ENCODE results near the gene ME1. TPM values are rescaled to one million over a fixed set of nuclear protein-coding genes. Genes with fewer than 3 reads are reported as not detected.
"Not testable (repeated sequence)": the region's sequence is repeated elsewhere in the genome, so short reads cannot be mapped to it uniquely, and the experiment has no call there.

ME1 gene
- polyA plus RNA-seq (ENCODE audit: insufficient read length in 3 of 3) = 1 to 10 TPM; 1.5 to 2.7 (median 2.3) TPM
- long read RNA-seq, donor 1 = 0 reads
- long read RNA-seq, donor 2 = 0 reads
- long read RNA-seq, donor 3 = 0 reads
- long read RNA-seq, donor 4, partial matches to known transcripts = 0 of 1 reads
- long read RNA-seq, donor 4, other reads (novel, unspliced or antisense) = 0 of 1 reads
- long read RNA-seq, donor 5 = 0 reads
- long read RNA-seq, donor 6 = 0 reads
- long read RNA-seq, donor 7, partial matches to known transcripts = 0 of 2 reads
- long read RNA-seq, donor 7, other reads (novel, unspliced or antisense) = 0 of 2 reads
- long read RNA-seq, donor 8, partial matches to known transcripts = 0 of 1 reads
- long read RNA-seq, donor 8, other reads (novel, unspliced or antisense) = 0 of 1 reads
- long read RNA-seq, donor 9, partial matches to known transcripts = 0 of 1 reads
- long read RNA-seq, donor 9, other reads (novel, unspliced or antisense) = 0 of 1 reads
- long read RNA-seq, donor 10 = 0 reads
- long read RNA-seq, donor 11 = 0 reads
- long read RNA-seq, donor 12 = 0 reads
- long read RNA-seq, donor 13 = 0 reads
- long read RNA-seq, donor 14 = 0 reads
- long read RNA-seq, donor 15 = 0 reads
- long read RNA-seq, donor 16 = 0 reads

DNA sequence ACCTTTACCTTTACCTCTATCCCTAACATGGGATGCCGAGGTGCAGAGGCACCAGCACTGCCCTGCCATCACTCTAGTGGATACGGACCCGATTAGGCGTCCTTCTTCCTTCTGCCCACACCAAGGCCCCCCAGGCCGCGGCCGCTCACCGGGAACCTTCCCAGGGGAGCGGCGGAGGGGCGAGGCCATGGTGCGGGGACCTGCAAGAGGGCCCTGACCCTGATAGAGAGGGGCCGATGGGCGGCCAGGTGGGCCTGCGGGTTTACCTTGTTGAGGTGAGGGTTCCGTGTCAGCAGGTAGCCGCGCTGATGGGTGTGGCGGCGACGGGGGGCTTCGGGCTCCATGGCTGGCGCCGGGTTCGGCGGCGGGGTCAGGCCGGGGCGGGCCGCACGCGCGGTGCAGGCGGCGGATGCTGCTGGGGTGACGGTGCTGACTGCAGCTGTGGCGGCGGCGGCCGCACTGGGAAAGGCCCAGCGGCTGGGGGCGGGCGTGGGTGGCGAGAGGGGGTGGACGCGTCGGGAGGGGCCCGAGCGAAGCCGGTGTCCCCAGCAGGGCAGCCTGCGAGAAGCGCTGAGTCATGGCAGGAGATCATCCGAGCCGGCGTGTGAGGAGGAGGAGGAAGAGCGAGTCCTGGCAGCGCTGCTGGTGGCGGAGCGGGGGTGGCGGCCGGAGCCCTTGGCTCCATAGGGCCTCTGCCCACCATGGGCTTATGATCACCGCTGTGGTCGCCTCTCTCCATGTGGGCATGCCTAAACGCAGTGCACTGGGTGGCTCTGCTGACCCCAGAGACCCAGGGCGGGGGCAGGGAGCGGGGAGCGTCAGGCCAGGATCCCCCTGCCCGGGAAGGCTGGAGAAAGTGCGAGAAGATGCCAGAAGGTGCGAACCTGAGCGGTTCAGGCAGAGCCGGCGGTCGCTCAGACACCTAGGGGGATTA, at the start of gene ME1:
ME1 (minus strand) TSS at position 441 of the 934 bp plus-strand sequence; CDS start at position 344, 97 bp downstream.
- DNase-seq = peak; percentile 48

DNA sequence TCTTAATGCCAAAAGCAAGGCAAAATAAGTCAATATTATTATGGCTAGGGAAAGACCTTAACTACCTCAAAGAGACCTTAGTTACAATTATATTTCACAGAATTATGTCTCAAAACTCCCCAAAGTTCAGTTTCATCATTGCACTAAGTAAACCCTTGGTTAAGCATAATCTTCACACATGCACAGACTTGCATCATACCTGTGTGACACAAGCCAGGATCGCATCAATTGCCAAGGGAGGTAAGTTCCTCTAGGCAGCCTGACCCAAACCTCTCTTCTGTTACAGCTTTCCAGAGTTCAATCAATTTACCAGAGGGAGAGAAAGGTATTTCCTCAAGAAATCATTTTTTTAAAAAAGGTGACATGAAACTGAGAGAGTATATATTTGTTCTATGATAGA, 49.6 kb upstream of the ME1 start:
- DNase-seq = no peak

DNA sequence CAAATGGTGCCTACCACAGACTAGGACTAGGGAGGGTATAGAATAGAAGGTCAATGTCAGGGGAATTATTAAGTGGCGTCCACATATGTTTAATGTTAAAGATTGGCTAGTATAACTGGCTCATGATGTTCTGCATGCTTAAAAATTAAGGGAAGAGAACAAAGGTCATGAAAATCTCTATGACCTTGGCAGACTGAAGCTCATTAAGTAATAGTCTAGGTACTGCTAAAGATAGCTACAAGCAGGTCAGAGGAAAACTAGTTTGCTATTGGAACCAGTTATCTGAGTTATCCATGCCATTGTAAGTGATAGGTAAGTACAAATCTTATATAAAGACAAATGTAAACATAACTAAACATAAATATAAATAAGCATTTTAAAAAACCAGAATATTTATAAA, 48.5 kb upstream of the ME1 start:
- DNase-seq = no peak

GRCh38 chr6:83476971-83477370, 46.1 kb upstream of the ME1 start:
- DNase-seq = no peak

DNA sequence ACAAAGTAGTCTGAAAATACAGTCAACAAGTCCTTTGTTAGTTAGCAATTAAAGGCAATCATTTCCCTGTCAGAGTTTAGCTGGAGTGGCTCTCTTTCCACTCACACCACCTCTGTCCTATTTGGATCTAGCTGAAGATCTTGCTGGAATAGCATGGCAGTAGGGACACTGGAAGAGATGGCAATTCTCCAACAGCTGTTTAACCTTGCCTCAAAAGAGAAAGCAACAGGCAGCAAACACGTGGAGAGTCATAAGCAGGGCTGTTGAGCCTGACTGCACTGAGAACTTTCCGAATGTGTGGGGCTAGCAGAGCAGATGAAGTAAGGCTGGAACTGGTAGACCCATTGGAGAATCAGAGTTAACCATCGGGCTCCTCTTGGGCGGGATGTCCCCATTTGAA, 43.5 kb upstream of the ME1 start:
- no peak for DNase-seq

DNA sequence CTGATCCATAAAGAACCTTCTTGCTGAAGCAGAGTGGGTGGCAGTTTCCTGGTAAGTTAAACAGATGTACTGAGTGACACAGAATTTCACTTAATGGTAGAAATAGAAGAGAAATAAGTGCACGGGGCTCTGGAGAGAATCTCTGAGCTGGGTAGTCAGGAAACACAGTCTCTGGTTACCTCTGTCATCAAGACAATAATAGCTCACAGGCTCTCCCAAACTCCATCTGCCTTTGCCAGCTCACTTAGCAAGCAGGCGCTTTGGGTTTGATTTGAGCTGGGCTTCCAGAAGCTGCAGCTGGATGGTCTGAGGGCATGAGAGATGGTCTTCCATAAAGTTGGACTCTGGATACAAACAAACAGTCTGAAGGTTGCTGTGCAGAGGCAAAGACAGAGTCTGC, 41.9 kb upstream of the ME1 start:
- DNase-seq = no peak

GRCh38 chr6:83470587-83470986, 39.7 kb upstream of the ME1 start:
- no peak for DNase-seq

GRCh38 chr6:83470001-83470400, 39.1 kb upstream of the ME1 start:
- no peak for DNase-seq

- DNase-seq = no peak
These were observed 36.8 kb upstream of the ME1 start for GRCh38 chr6:83467620-83468036.

- DNase-seq = no peak
These were observed 35.5 kb upstream of the ME1 start for GRCh38 chr6:83466328-83466727.

DNA sequence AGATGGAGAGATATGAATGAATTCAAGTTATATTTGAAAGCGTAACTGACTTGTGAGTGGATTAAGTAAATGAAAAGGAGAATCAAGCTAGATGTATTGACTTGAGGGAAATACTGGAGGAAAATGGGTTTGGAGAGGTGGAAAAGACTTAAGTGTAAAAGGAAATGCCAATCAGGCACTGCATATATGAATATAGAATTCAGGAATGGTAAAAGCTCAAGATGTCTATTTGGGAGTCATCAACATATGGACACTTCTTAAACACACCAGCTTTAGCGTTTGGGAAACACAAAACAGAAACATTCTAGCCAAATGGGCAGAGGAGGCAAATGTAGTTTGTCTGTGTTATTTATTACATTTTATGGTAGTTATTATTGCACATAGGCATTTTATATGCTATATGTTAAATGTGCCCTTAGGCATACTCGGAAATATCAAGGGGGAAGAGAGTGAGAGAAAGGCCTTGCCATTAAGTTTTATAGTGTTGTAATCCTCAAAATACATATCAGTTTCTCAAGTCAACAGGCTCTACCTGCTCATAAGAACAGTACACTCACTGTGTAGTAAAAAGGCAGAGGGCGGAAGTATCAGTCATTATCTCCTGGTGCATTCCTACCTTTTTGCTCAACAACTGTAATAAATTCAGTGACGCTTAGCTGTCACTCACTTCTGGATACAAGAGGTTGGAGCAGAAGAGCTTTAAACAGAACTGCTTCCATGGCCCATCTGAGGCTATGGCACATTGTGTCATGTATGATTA, 33.7 kb upstream of the ME1 start:
- no peak for DNase-seq

DNA sequence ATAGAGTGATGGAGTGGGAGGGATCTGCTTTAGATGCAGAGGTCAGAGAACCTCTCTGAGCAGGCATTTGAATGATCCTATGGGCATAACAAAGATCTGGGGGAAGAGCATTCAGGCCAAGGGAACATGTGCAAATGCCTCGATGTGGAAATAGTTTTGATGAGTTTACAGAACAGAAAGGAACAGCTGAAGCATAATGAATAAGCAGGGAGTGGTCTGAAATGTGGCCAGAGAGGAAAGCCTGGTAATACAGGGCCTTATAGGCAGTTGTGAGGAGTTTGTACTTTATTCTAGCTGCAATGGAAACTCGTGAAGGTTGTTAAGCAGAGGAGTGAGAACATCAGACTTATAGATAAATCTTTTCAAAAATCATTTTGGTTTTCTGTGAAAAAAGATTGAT, 33.0 kb upstream of the ME1 start:
- DNase-seq = no peak

GRCh38 chr6:83462524-83462923, 31.7 kb upstream of the ME1 start:
- no peak for DNase-seq

GRCh38 chr6:83461438-83461837, 30.6 kb upstream of the ME1 start:
- DNase-seq = no peak

DNA sequence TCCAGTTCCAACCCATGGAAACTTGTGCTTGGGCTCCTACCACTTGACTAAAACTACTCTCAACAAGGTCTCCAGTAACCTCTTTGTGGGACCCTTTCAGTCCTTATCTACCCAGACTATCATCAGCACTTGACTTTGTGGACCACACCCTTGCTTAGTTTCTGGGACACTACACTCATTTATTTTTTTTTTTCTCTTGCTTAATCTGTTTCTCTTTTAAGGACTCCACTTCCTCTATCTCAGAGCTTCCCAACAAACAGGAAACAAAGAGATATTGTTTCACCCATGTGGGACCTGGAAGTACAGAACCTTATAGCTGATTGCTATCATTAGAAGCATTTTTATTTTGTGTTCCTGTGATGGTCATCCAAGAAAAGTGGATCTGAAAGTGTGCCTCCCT, 28.8 kb upstream of the ME1 start:
- DNase-seq = no peak

DNA sequence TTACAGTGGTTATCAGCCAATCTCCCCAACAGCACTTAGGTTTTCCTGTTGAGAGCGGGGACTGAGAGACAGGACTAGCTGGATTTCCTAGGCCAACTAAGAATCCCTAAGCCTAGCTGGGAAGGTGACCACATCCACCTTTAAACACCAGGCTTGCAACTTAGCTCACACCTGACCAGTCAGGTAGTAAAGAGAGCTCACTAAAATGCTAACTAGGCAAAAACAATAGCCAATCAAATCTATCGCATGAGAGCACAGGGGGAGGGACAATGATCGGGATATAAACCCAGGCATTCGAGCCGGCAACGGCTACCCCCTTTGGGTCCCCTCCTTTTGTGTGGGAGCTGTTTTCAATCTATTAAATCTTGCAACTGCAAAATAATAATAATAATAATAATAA, 19.2 kb upstream of the ME1 start:
- DNase-seq = not testable (repeated sequence)

DNA sequence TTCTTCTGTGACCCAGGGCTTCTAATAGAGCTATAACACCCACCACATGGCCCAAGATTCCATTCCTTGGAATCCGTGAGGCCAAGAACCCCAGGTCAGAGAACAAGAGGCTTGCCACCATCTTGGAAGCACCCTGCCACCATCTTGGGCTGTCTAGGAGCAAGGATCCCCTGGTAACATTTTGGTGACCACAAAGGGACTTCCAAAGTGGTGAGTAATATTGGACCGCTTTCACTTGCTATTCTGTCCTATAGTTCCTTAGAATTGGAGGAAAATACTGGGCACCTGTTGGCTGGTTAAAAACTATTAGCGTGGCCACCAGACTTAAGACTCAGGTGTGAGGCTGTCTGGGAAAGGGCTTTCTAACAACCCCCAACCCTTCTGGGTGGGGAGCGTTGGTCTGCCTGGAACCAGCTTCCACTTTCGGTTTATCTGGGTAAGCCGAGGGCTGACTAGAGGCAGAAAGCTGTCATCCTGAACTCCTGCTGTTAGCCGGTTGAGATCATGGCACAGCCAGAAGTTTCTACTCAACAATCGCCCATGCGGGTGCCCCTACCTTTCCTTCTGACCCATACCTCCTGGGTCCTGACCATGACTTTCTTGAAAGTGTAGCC, 13.3 kb upstream of the ME1 start:
- not testable (repeated sequence) for DNase-seq

DNA sequence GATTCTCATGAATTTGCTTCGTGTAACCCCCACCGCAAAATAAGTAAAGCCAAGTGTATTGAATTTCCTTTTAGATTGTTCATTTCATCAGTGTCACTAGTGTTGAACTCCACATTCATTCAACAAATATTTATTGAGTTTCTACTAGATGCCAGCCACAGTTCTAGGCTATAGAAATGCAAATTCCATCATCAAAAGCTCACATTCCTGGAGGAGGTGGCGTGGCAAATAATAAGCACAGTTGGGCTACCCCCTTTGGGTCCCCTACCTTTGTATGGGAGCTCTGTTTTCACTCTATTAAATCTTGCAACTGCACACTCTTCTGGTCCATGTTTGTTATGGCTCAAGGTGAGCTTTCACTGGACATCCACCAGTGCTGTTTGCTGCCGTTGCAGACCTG, 12.7 kb upstream of the ME1 start:
- no peak for DNase-seq

DNA sequence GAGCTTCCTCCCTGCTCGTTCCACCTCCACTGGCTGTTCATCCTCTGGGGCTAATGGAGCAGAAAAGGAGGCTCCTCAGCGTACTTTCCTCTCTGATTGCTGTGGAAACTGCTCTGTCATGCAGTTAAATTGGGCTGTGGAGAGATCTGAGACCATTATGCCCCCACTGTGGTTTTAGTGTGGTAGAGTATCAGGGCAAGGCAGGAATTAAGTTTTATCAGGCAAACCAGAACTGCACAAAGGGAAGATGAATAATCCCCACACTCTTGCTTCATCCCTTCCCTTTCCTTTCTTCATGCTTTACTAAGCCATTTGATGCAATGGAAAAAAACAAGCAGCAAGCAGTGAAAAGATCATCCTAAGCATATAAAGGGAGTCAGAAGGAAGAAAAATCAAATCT, 11.9 kb upstream of the ME1 start:
- DNase-seq = no peak

- DNase-seq = no peak
These were observed 8.3 kb upstream of the ME1 start for GRCh38 chr6:83439201-83439600.

DNA sequence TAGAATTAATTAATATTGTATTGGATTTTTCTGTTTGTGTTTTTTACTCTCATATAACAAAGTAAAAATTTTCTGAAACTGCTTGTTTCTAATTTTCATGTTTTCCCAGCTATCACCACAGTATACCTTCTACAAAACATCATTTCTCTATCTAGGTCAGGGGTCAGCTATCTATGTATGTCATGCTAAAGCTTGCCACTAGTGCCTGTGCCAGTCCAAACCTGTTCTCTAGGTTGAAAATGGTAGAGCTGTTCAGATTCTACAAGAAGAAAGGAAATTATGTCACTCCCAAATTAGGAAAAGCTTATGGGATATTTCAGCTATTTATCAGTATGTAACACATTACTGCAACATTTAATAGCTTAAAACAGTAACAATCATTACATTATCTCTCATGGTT, 5.8 kb upstream of the ME1 start:
- DNase-seq = no peak
